ENCODE data around the gene CDKN2AIP.

Gene CDKN2AIP

GRCh38 chr4:183409483-183409882 lies 35.0 kb upstream of the CDKN2AIP start:
- in situ Hi-C loops (cut with HindIII; ENCODE audit: low pct_ligation_motif_present, low sequenced_read_pairs): no loop called here
- Histone ChIP-seq H3K36me3 (replicated peaks) (no peaks in the 10 kb centered on the region), H3K4me3 (ENCODE audit: low read depth, low read length) (no peak overlapping the region), H3K27me3 (replicated peaks) (no peaks in the 10 kb centered on the region), H3K27ac (no peak overlapping the region)
- no peak for DNase-seq
- no peak for TF ChIP-seq CTCF (IDR thresholded peaks at IDR 0.05; ENCODE audit: low read depth, low read length, missing control alignments)

GRCh38 chr4:183409934-183410333 lies 34.5 kb upstream of the CDKN2AIP start:
- Histone ChIP-seq H3K36me3 (replicated peaks) (no peaks in the 10 kb centered on the region), H3K27ac (no peak overlapping the region), H3K27me3 (replicated peaks) (no peaks in the 10 kb centered on the region), H3K4me3 (ENCODE audit: low read depth, low read length) (no peak overlapping the region)
- no peak for TF ChIP-seq CTCF (IDR thresholded peaks at IDR 0.05; ENCODE audit: low read depth, low read length, missing control alignments)
- DNase-seq: no peak
- in situ Hi-C loops (cut with HindIII; ENCODE audit: low pct_ligation_motif_present, low sequenced_read_pairs): no loop called here

GRCh38 chr4:183411291-183411861 lies 33.1 kb upstream of the CDKN2AIP start:
- in situ Hi-C loops (cut with HindIII; ENCODE audit: low pct_ligation_motif_present, low sequenced_read_pairs): no loop called here
- no peak for DNase-seq
- TF ChIP-seq CTCF (IDR thresholded peaks at IDR 0.05; ENCODE audit: low read depth, low read length, missing control alignments): no peak
- no peak overlapping the region for H3K27ac ChIP-seq
- no peak overlapping the region for H3K4me3 ChIP-seq (ENCODE audit: low read depth, low read length)
- H3K36me3 ChIP-seq (replicated peaks): no peaks in the 10 kb centered on the region
- H3K27me3 ChIP-seq (replicated peaks): no peaks in the 10 kb centered on the region

- Histone ChIP-seq H3K27me3 (replicated peaks) (no peaks in the 10 kb centered on the region), H3K36me3 (replicated peaks) (no peaks in the 10 kb centered on the region), H3K4me3 (ENCODE audit: low read depth, low read length) (no peak overlapping the region), H3K27ac (no peak overlapping the region)
- TF ChIP-seq CTCF (IDR thresholded peaks at IDR 0.05; ENCODE audit: low read depth, low read length, missing control alignments): no peak
- no peak for DNase-seq
- in situ Hi-C loops (cut with HindIII; ENCODE audit: low pct_ligation_motif_present, low sequenced_read_pairs): no loop called here
Measured at GRCh38 chr4:183412821-183413220, 31.6 kb upstream of the CDKN2AIP start.

GRCh38 chr4:183413234-183414200 lies 30.9 kb upstream of the CDKN2AIP start:
- no peaks in the 10 kb centered on the region for H3K27me3 ChIP-seq (replicated peaks)
- H3K36me3 ChIP-seq (replicated peaks): no peaks in the 10 kb centered on the region
- in situ Hi-C loops (cut with HindIII; ENCODE audit: low pct_ligation_motif_present, low sequenced_read_pairs): no loop called here
- TF ChIP-seq CTCF (IDR thresholded peaks at IDR 0.05; ENCODE audit: low read depth, low read length, missing control alignments): no peak
- H3K27ac ChIP-seq: no peak overlapping the region
- no peak for DNase-seq
- H3K4me3 ChIP-seq (ENCODE audit: low read depth, low read length): no peak overlapping the region

All from brain microvascular endothelial cell (primary cell).